ENCODE results near the gene YWHAQ.

YWHAQ gene

DNA sequence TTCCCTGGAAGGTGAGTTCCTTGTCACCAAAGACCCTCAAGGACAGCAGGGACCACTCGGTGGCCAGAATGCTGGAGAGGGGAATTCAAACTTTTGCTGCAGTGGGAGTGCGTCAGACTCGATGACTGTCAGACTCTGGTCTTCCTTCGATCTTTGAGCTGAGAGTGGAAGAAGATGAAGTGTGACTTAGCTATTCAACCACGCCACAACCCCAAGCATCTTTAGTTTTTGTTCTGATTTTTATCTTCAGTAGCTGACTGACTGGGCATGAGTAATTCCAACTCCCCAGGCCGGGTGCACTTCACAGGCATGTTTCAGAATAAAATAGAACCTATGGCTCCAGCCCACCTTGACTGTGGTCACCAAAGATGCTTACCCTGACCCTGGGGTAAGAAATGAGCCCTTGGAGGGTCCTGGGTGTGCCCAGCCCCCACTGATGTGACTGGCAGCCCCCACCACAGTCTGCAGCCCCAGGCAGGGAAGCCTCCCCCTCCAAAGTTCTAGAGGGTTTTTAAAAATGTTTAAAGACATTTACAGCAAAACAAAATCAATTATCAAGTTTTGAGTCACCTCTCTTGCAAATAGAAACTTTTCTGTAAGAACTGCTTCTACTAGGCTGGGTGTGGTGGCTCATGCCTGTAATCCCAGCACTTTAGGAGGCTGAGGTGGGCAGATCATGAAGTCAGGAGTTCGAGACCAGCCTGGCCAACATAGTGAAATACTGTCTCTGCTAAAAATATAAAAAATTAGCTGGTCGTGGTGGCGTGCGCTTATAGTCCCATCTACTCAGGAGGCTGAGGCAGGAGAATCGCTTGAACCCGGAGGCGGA lies 24.9 kb upstream of the YWHAQ start:
- no peak for DNase-seq (ENCODE audit: low read depth, low spot score)

DNA sequence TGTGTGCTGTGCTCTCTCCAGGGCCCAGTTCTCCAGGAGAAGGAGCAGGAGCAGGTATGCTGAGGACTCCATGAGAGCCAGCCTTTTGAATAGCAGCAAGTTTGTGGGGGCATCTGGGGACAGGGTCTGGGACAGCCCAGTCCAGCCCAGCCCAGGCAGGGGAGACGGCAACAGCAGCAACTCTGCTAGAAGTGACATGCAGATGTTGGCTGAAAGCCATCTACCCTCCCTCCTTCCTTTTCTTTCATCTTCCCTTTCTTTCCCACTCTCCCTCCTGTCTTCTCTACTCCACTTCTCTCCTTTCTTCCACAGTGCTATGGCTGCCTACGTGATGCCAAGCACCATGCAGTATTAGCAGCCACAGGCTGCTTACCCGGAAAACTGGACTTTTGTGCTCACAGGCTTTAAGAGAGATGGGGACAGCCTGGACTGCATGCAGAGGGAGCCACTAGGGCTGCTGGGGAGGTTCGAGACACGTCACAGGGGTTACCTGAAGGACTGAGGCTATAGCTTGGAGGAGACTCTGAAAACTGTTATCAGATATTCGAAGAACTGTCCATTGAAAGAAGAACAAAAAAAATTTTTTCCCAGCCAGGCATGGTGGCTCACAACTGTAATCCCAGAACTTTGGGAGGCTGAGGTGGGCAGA lies 23.8 kb upstream of the YWHAQ start:
- no peak for DNase-seq (ENCODE audit: low read depth, low spot score)

- no peak for DNase-seq (ENCODE audit: low read depth, low spot score)
Measured at GRCh38 chr2:9653485-9654271, 22.9 kb upstream of the YWHAQ start.

DNA sequence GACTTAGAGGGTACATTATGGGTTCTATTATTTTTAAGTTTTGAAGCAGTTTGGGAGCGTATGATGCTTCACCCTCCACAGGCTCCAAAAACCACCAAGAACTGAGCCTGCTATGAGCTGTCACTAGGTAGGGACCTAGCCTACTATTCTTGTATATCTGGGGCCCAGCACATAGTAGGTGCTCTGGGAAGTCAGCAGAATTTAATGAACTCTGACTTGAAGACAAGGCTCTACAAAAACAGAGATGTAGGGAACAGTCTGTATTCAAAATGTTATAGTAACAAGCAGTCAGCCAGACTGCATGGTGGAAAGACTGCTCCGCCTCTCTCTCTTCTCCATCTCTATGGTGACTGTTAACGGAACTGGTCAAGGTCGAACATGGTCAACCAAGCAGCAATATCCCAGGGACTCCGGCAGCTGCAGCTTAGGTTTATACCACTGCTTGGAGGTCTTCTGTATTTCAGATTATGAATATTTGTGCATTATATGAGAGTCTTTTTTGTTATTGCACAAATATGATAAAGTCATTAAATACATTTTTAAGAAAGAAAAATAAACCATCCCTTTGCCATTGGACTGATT lies 22.2 kb upstream of the YWHAQ start:
- DNase-seq (ENCODE audit: low read depth, low spot score), result no peak

DNA sequence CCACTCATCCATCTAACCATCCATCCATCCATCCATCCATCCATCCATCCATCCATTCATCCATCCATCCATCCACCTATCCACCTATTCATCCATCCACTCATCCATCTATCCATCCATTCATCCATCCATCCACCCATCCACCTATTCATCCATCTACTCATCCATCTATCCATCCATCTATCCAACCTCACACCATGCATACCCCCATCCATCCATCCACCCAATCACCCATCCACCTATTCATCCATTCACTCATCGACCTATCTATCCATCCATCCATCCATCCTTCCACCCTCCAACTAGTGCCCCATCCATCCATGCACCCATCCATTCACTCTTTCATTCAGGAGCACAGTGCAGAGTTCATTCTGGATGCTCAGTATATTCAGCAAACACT lies 21.5 kb upstream of the YWHAQ start:
- DNase-seq (ENCODE audit: low read depth, low spot score), result no peak

DNA sequence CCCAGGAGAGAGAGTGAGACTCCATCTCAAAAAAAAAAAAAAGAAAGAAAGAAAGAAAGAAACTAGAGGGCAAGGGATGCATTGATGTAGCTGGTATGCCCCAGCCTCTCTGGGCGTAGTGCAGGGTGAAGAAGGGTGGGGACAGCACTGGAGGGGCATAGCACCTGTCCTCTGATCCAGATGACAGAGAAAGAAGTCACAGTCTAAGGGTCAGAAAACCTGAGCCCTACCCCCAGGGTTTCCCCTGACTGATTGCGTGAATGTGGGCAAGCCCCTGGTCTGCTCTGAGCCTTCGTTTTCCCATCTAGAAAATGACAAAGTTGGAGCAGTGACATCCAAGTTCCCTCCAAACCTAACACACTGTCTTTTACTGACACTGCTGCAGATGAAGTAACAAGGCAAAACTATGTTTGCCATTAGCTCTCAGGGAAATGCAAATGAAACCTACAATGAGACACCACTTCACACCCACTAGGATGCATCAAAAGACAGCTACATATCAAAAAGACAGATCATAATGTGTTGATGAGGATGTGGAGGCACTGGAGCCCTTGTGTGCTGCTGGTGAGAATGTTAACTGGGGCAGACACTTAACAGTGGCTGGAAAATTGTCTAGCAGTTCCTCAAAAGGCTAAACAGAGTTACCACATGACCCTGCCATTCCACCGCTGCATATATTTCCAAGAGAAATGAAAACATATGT lies 19.5 kb upstream of the YWHAQ start:
- no peak for DNase-seq (ENCODE audit: low read depth, low spot score)

- DNase-seq (ENCODE audit: low read depth, low spot score), result no peak
Measured at GRCh38 chr2:9649261-9649660, 18.5 kb upstream of the YWHAQ start.

GRCh38 chr2:9648821-9649220 lies 18.0 kb upstream of the YWHAQ start:
- DNase-seq (ENCODE audit: low read depth, low spot score), result no peak

GRCh38 chr2:9647884-9648283 lies 17.1 kb upstream of the YWHAQ start:
- no peak for DNase-seq (ENCODE audit: low read depth, low spot score)

DNA sequence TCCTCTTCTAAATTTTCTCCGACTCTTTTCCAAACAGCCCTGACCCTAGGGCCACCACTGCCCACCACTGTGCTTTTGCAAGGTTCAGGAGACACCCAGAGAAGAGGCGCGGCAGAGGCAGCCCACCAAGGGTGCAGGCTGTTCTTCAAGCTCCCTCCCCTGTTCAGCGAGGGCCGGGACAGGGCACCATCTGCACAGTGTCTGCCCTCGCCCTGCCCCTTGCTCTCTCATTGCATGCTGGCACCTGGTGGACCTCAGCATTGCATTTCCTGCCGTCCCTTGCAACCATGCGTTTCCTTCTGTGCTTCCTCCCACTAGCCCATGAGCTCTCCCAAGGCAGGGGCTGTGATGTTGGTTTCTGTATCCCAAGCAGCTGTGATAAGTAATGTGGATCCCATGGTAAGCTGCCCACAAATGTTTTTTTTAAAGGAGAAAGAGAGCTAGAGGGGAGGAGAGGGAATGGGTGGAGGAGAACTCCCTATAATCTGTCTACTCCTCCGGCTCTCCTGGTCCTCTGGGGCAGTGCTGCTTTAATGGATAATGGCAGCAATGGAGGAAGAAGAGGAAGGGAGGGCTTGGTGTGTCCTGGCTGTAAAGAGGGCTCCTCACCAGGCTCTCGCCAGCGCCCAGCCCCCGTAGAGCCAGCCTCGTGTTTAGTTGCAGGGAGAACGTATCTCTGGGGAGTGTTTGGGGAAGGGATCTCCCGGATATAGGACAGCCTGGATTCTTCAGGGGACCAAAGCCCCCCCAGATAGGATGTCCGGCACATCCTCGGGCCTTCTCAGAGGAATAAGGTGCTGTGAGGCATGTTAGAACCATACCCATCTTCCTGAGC lies 15.6 kb upstream of the YWHAQ start:
- DNase-seq (ENCODE audit: low read depth, low spot score), result no peak

GRCh38 chr2:9644603-9645002 lies 13.8 kb upstream of the YWHAQ start:
- DNase-seq (ENCODE audit: low read depth, low spot score), result no peak

DNA sequence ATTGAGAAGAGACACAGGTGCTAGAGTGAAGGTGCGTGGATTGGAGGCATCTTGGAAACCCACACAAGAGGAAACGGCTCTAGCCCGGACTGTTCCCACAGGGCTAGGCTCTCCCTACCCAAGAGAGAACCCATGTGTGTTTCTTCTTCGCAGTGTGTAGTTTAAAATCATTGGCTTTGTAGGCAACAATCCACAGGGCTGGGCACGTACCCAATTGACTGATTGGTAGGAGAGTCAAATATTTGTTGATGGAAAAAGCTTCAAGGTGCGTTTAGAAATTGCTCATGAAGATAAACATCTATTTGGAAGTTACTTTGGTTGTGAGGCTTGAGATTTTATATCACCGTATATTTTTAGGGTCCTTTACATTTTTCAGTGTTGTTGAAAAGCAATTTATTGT lies 13.2 kb upstream of the YWHAQ start:
- DNase-seq (ENCODE audit: low read depth, low spot score), result no peak

- DNase-seq (ENCODE audit: low read depth, low spot score), result no peak
Measured at GRCh38 chr2:9641641-9642040, 10.8 kb upstream of the YWHAQ start.

- no peak for DNase-seq (ENCODE audit: low read depth, low spot score)
Measured at GRCh38 chr2:9640403-9641104, 9.8 kb upstream of the YWHAQ start.

DNA sequence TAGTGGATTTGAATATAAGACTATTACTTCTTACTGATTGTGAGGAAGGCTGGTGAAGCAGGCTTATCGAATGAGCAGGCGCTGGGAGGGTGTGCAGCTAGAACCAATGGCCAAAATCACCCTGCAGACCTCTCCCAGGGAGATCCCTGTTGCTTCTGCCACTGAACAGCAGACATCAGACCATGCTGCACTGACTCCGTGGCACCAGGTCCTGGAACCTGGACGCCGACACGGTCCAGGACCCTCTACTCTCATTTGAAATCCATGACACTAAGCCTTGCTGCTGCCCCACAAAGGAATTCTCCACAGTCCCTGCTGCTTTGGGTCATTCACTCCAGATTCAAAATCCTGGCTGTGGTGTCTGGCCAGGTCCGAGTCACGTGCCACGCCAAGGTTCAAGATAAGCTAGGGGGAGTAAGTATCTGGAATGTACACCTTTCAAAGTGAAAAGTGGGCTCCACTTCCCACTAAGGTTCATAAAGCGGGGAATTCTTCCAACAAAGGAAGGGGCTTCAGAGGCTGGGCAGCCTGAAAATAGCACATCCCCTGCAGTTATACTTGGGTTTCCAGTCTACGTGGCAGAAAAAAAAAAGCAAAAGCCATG lies 9.0 kb upstream of the YWHAQ start:
- no peak for DNase-seq (ENCODE audit: low read depth, low spot score)

- DNase-seq (ENCODE audit: low read depth, low spot score), result no peak
Measured at GRCh38 chr2:9639000-9639602, 8.3 kb upstream of the YWHAQ start.

DNA sequence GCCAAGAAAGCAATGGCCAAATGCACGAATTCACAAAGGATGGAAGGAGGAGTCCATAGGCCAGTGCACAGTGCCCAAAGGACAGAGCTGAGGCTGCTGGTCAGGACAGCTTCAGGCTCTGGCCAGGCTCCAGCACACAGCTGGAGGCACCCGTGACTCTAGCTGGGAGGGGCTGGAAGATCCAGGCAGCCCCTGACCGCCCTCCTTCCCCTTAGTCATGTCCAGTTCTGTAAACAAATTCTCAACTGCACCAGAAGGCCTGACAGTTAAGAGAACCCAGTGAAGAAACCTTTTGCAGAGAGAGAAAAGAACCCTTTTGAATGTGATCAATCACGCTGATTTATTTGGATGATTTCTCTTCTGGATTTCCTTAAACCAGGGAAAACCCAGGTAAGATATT lies 7.7 kb upstream of the YWHAQ start:
- DNase-seq (ENCODE audit: low read depth, low spot score), result peak; percentile 94

GRCh38 chr2:9637330-9637729 lies 6.5 kb upstream of the YWHAQ start:
- DNase-seq (ENCODE audit: low read depth, low spot score), result no peak

- DNase-seq (ENCODE audit: low read depth, low spot score), result no peak
Measured at GRCh38 chr2:9634133-9634532, 3.3 kb upstream of the YWHAQ start.
